NT2/D1 (cell line): ENCODE measurements around the gene HLF.

Experiments used
- DNase-seq: peaks from one replicate; pipeline ENCODE4 v3.0.0-alpha.2; 2011; ENCODE audit warnings: low read depth, low spot score
- H3K27me3 ChIP-seq: 2 replicates; pipeline ENCODE4 v1.6.0; 2011; ENCODE audit warnings: mild to moderate bottlenecking; ENCODE audit not compliant: insufficient read length, insufficient read depth
- H3K36me3 ChIP-seq: 2 replicates; pipeline ENCODE4 v1.6.1; 2011; ENCODE audit warnings: mild to moderate bottlenecking, low read length, mixed read lengths; ENCODE audit not compliant: insufficient read depth, insufficient read length
- H3K4me1 ChIP-seq: 2 replicates; pipeline ENCODE4 v1.5.1; 2011; ENCODE audit not compliant: insufficient read depth, insufficient read length
- H3K4me3 ChIP-seq: 2 replicates; pipeline ENCODE4 v1.5.1; 2011; ENCODE audit warnings: low read depth; ENCODE audit not compliant: insufficient read length
- H3K9ac ChIP-seq: 2 replicates; pipeline ENCODE4 v1.6.0; 2011; ENCODE audit warnings: low read depth; ENCODE audit not compliant: insufficient read length
- H3K9me3 ChIP-seq: 2 replicates; pipeline ENCODE4 v1.5.1; 2011; ENCODE audit warnings: mild to moderate bottlenecking, low read length; ENCODE audit not compliant: insufficient read depth
- SUZ12 ChIP-seq: IDR thresholded peaks from 2 replicates; pipeline ENCODE4 v1.6.1; 2011; ENCODE audit not compliant: insufficient read length, insufficient read depth; ENCODE audit errors: extremely low read depth
- YY1 ChIP-seq: IDR thresholded peaks from 2 replicates; pipeline ENCODE4 v1.6.1; 2011; ENCODE audit not compliant: insufficient read length, insufficient read depth
- ZNF274 ChIP-seq: IDR thresholded peaks from 2 replicates; pipeline ENCODE4 v1.6.1; 2011; ENCODE audit warnings: mild to moderate bottlenecking, low read depth, low read length

HLF gene

DNA sequence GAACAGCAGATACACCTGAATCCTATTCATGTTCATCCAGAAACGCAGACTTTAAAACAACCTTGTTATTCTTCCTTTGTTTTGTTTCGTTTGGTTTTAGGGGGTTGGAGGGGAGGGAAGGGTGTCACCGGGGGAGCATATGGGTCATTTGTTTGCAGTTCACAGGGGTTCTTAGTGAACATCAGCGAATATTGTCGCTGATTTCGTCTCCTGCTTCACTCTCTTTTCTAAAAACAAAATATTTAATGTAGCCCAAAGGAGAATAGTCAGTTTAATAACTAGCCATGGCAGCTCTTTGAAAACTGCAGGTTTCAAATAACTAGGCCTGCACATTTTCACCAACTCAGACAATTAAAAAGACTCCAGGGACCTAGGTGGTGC is 37.6 kb downstream of the HLF start:
- Histone ChIP-seq H3K36me3 (no peaks in the 10 kb centered on the region), H3K9ac (no peak overlapping the region), H3K4me1 (no peaks in the 10 kb centered on the region), H3K27me3 (no peaks in the 10 kb centered on the region), H3K4me3 (no peak overlapping the region), H3K9me3 (no peaks in the 10 kb centered on the region)
- TF ChIP-seq SUZ12, result no peak
- DNase-seq, result no peak

DNA sequence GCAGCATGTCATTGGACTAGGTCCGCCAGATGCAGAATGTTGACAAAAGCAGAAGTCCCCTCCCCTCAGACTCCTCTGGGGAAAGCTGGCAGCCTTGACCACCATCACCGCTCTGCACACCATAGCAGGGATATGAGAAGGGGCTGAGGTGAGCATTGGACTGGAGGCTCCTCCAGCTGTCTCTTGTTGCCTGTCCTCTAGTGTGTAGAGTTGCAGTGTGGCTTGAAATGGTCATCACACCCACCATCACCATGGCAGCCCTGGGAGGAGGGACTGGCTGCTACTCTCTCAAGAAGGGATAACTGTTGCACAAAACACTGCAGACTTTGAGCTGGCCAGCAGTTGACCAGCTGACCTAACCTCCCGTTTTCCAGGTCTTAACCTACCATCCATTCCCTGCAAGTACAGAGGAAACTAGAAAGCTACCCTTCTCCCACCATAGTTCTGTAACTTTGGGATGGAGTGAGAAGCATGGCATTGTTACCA is 38.3 kb downstream of the HLF start:
- Histone ChIP-seq H3K36me3 (no peaks in the 10 kb centered on the region), H3K4me3 (no peak overlapping the region), H3K9ac (no peak overlapping the region), H3K27me3 (no peaks in the 10 kb centered on the region), H3K4me1 (no peaks in the 10 kb centered on the region), H3K9me3 (no peaks in the 10 kb centered on the region)
- DNase-seq, result no peak
- TF ChIP-seq SUZ12 (no peak), YY1 (no peak), ZNF274 (no peak)

DNA sequence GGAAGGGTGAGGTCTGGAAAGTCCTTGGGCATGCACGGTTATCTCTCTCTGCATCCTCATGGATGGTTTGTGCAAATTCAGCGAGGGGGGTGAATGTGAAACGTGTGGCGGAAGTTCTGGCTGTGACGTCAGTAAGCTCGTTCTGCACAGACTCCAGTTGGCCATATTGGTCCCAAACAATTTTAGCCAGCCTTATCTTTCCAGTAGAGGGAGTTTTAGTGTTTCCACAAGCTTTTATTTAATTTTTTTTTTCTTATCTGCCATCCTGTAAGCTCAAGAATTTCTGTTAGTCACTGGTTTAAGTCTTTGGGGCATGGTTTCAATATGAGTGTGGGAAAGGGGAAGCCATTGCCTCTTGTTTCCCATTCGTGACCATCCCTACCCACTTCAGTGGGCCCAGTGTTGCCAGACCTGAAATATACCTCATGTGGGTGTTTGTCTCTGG is 39.0 kb downstream of the HLF start:
- H3K4me1 ChIP-seq, result no peaks in the 10 kb centered on the region
- peaks cover 3% of the 10 kb centered on the region; the same call in 1 of the 2 replicates for H3K9me3 ChIP-seq
- H3K27me3 ChIP-seq, result no peaks in the 10 kb centered on the region
- H3K9ac ChIP-seq, result no peak overlapping the region
- no peak for DNase-seq
- TF ChIP-seq YY1, result no peak
- TF ChIP-seq SUZ12, result no peak
- no peak for TF ChIP-seq ZNF274
- H3K36me3 ChIP-seq, result no peaks in the 10 kb centered on the region
- no peak overlapping the region for H3K4me3 ChIP-seq

DNA sequence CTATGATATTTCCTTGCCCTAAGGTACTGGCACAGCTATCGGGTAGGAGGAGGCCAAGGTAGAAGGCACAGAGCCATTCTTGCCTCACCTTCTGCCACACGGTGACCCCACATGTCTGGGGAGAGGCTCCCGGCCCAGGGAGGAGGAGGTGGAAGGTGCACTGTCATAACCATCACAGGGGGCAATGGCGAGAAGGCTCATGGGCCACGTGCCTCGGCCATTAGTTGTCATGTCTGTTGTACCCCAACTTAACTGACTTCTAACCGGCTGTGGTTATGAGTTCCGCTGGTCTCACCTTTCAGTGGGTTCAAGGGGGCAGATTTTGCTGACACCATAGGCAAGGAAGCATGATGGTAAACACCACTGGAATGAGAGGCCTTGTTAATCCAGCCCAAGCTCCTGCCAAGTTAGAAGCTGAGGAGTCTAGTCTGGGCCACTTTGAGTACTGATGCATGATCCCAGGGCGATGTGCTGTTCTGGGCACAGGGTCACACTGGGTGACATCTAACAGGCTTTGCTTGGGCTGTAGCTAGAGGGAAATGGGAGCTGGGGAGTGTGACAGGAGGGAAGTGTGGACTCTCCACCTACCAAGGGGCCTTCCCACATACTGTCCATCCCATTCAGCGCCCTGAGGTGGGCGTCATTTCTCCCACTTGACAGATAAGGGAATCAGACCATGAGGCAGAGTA is 39.6 kb downstream of the HLF start:
- Histone ChIP-seq H3K27me3 (no peaks in the 10 kb centered on the region), H3K4me1 (no peaks in the 10 kb centered on the region), H3K9me3 (peaks cover 5% of the 10 kb centered on the region; the same call in 1 of the 2 replicates), H3K4me3 (no peak overlapping the region), H3K9ac (no peak overlapping the region), H3K36me3 (no peaks in the 10 kb centered on the region)
- TF ChIP-seq SUZ12 (no peak), YY1 (no peak), ZNF274 (no peak)
- DNase-seq, result no peak

DNA sequence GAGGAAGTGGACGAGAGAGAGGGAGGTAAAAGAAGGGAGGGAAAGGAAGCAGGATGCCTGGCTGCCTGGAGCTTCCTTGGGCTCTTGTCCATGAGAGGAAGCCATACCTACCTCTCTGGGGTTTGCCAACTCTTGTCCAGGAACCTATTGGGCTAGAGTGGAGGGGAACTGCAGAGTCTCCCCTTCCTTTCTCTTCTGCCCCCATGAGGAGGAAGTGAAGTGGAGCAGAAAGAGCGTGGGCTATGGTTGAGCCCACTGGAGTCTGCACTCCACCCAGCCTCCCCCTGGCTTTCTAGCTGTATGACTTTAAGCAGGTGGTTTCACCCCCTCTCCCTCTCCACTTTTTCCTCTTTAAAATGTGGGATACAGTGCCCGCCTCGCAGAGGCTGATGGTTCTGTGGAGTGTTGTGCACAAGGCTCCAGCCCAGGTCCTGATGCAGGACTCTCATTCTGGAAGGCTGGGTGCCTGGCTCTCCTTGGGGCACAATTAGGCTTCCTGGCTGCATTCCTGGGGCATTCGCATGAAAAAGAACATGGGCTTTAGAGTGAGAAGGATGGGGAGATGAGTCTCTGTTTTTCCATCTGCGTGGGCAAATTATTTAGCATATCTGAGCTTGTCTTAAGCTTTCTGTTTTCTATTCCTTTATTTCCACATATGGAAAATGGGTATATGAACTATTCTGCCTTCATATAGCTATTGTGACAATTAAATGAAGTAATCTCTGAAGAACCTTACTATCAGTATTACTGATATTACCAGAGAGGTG is 40.7 kb downstream of the HLF start:
- Histone ChIP-seq H3K9ac (no peak overlapping the region), H3K27me3 (no peaks in the 10 kb centered on the region), H3K4me1 (no peaks in the 10 kb centered on the region), H3K9me3 (peaks cover 5% of the 10 kb centered on the region; the same call in 1 of the 2 replicates), H3K36me3 (no peaks in the 10 kb centered on the region), H3K4me3 (no peak overlapping the region)
- peak; percentile 6 for DNase-seq
- TF ChIP-seq YY1 (no peak), ZNF274 (no peak), SUZ12 (no peak)

DNA sequence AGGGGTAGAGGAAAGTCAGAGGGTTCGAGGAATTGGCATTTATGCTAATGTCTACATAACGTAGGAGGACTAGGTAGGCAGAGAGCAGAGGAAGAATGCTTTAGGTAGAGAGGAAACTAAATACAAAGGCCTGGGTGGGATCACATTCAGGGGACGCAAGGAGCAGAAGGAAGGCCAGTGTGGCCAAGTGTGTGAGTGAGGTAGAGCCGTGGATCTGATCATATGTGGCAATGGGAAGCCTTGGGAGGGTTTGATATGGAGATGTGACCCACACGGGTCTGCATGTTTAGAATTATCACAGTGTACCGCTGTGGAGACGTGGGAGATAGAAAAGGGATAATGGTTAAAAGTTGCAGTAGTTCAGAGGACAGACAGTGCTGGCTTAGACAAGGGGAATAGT is 43.1 kb downstream of the HLF start:
- no peak for TF ChIP-seq YY1
- TF ChIP-seq SUZ12, result no peak
- TF ChIP-seq ZNF274, result no peak

DNA sequence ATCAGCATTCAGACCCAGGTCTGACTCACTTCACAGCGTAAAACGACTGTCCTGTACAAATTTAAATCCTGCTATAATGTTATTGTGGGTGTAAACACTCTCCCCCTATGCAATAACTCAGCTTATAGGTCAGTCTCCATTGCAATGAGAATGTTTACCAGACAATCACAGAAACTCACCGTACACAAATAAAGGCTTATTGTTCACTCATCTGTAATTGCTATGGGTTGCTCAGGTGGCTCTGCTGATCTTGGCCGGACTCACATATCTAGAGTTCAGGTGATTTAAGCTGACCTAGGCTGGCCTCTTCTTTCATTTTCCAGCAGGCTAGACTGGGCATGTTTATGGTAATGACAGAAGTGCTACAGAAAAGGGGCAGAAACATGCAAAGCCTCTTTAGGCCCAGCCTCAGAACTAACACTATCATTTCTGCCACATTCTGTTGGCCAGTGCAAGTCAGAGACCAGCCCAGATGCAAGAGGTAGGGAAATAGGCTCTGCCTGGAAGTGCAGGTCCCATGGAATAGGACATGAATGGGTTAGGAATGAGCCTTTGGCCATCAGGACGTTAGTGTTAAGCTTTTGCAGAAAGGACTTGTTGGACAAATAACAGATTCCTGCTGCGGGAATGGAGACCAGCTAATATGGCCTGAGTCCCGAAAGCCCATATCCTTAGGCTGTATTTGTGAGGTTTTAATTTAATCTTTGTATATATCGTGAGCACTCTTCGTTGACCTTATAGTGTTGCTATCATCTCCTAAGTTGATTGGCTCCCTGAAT is 44.0 kb downstream of the HLF start:
- TF ChIP-seq YY1, result no peak
- no peak for TF ChIP-seq SUZ12
- TF ChIP-seq ZNF274, result no peak
- Histone ChIP-seq H3K36me3 (no peaks in the 10 kb centered on the region), H3K27me3 (no peaks in the 10 kb centered on the region), H3K9ac (no peak overlapping the region), H3K4me1 (no peaks in the 10 kb centered on the region), H3K9me3 (peaks cover 5% of the 10 kb centered on the region; the same call in 1 of the 2 replicates), H3K4me3 (no peak overlapping the region)
- no peak for DNase-seq

More for the DNA sequence above, 43.1 kb downstream of the HLF start:
- DNase-seq, result no peak
- no peak overlapping the region for H3K9ac ChIP-seq
- H3K27me3 ChIP-seq, result no peaks in the 10 kb centered on the region
- H3K36me3 ChIP-seq, result no peaks in the 10 kb centered on the region
- H3K9me3 ChIP-seq, result peaks cover 5% of the 10 kb centered on the region; the same call in 1 of the 2 replicates
- H3K4me3 ChIP-seq, result no peak overlapping the region
- no peaks in the 10 kb centered on the region for H3K4me1 ChIP-seq
